OCI-M1 (cell line): ENCODE measurements around the gene ITM2C.
A peak's percentile ranks its signal among the peaks of the same experiment; 100 is the strongest.

Experiments
- DNase-seq: peaks from one replicate; lab custom pipeline; 2025; lab: John Stamatoyannopoulos, UW

The ITM2C gene

DNA sequence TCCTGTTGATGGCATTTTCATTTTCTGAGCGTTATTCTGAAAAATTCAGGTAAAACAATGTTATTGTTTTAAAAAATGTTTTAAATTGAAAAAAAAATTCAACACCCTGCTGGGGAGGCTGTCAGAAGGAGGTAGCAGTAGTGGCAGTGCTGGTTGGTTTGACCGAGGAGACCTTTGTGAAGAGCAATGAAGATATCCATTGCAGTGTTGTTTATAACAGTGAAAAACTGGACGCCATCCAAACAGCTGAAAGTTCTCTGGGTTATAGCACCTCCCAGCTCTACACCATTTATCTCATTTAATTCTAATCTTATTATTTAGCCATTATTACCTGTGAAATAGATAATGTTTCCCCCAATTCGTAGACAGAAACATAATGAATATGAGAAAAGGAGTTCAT lies 12.6 kb upstream of the ITM2C start:
- no peak for DNase-seq

DNA sequence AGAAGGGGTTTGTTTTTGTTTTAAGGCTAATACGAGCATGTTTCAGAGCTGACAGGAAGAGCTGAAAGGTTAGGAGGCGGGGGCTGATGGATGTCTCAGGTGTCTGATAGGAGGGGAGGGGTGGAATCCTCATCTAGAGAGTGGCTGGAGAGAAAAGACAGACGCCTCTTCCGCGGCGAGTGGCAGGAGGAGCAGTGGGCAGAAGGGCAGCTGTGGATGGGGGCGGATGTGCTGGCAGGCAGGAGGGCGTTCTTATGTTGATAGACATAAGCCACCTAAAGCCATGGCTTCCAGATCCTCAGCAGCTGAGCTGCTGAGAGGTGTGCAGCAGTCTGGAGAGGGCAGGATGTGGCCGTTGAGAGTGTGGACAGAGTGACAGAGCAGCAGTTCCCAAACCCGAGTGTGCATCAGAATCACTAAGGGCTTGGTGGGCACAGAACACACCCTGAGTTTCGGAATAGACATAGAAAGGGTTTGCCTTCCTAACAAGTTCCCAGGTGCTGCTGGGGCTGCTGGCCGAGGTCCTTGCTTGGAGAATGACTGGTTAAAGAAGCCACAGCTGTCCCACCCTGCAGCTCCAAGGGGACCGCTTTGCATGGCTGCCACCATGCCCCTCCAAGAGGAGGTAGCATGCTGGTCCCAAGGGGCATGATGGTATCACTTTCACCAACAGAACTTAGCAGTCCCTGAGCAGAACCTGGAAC lies 3.0 kb upstream of the ITM2C start:
- no peak for DNase-seq

DNA sequence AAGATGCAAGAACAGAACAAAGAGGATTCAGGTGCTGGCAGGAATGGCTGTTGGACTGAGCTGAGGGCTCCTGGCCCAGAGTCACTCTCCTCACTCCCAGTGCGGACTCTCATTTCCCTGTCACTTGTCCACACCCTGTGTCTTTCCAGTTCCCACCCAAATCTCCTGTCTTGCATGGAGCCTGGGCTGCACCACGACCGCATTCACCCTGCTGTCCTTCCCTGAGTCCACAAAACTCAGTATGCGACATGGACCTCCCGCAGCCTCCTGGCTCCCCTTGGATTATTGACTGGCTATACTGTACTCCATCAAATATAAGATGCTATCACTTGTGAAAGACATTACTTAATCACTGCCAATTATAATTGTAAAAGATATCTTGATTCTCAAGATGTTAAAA lies 2.5 kb upstream of the ITM2C start:
- DNase-seq = no peak

DNA sequence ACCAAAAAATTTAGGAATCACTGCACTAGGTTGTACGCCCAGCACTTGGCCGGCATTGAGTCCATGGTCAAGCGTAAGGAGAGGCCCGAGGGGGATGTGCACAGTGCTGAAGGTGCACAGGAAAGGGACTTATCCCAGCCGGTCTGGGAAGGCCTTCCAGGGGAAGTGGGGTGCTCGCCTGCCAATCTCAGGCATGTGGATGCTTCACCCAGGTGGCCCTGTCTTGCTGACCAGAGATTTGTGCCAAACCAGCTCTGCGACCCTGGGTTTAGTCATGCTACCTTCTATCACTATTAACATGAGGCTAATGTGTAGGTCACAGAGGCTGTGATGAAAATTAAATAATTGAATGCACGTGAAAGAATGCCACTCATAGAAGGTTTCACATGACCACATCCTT lies 1.7 kb upstream of the ITM2C start:
- no peak for DNase-seq

DNA sequence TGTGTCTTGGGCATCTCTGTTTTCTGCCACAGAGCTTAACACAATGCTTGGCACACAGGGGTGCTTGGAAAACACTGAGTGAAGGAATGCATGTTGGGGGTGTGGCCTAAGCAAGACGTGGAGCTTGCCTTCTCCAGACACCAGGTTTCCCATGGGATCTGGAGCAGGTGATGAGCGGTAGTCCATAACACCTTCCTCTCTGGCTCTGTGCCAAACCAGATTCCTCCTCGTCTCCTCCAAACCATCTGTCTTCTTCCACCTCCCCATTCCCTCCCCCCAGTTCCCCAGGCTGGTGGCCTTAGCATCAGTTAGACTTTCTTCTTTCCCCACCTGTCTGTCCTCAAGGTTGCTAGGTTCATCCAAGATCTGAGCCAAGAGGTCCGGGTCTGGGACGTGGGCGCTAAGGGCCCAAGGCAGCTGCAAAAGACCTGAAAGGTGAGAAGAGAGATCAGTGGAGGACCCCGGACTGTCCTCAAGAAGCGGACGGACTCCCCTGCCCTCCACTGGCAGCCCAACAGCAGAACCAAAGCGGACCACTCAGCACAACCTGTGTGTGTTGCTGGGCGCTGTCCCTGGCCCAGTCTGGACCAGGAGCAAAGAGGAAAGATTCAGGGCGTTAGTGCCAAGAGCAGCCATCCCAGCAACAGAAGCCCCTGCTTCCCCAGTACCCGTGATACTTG lies 1.2 kb upstream of the ITM2C start:
- DNase-seq = no peak

DNA sequence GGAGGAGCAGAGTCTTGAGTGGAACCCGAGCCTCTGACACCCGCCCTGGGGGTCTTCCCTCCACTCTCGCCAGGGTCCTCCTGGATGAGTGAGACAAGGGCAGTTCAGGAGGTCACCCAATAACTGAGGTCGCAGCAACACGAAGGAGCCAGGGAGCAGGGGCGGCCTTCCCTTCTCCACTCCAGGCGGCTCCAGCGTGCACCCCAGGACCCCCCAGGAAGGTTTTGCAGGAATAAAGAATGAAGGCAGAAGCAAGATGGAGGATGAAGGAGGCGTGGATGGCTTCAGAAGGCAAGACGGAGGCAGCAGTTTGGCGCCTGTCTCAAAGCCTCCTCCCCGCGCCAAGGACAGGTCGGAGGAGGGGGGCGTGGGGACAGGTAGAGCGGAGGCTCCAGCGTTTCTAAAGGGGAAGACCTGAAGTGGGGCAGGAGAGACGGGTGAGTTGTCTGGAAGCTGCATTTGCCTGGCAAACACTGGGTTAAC lies 579 bp upstream of the ITM2C start:
- no peak for DNase-seq

GRCh38 chr2:230865307-230865765 lies 594 bp downstream of the ITM2C start:
- DNase-seq = no peak

- no peak for DNase-seq
These were observed 1.3 kb downstream of the ITM2C start for GRCh38 chr2:230865766-230866755.

DNA sequence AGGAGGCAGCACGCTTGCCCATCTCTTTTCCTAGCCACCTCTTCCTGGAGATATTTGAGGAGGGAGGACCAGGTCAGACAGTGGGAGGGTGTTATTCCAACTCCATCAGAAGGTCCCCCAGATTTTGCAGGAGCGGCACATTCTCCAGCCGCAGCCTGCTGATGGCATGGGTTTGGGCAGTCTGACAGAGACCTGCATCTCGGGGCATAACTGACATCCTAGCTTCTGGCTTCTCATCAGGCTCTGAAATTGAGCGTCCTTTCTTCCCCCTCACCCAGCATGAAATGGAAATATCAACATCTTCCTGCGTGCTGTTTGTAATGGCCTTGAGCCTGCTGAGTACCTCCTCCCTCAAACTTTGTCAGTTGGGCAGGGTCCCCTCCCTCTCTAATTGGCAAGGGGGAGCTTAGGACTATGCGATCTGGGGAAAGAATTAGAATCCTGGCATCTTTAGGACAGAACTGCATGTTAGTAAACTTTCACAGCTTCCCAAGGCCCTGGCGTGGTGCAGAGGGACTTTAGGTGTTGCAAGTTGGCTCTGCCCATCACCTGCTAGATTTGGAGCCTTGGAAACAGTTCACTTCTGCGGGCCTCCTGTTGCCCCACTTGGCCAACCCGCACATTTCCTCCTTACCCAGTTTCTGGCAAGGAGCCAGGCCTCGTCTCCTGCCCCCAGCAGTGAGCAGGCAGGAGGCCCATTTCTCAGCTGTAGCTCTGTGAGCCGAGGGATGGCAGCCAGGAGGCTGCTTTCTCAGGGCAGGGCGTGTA lies 2.2 kb downstream of the ITM2C start:
- DNase-seq = peak; percentile 31

DNA sequence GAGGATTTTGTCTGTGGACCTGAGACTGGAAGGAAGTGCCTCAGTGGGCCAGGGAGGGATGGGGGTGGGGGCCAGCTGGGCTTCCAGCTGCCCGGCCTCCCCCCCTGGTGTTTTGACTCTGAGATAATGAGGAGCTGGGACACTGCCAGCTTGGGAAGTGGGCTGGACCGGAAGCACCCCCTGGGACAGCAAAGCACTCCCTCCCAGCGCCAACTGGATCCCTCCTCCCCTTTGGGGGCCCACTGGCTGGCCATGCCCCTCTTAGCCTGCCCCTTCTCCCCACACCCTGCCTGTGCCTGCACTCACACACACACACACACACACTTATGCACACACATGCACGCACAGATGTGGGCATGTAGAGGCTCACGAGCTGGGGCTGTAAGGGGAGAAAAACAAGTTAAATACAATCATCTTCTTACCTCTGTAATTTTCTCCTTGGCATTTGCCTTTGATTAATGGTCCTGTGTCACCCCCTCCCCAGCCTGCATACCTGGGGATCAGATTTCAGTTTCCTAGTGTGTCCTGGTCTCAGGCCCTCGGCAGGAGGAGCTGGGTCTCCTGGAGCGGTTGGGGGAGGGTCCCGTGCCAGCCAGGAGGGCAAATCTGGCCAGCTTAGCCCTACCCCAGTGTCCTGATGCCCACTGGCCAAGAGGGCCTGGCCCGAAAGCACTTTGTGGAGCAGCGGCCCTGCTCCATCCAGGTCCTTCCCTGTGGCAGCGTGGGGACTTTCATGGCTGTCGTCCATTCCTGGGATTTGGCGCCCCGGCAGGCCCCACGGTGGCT lies 3.6 kb downstream of the ITM2C start:
- DNase-seq = no peak

GRCh38 chr2:230868947-230869913 lies 4.5 kb downstream of the ITM2C start:
- no peak for DNase-seq

- no peak for DNase-seq
These were observed 5.3 kb downstream of the ITM2C start for GRCh38 chr2:230869914-230870543.

GRCh38 chr2:230870544-230871360 lies 6.0 kb downstream of the ITM2C start:
- peak; percentile 17 for DNase-seq

DNA sequence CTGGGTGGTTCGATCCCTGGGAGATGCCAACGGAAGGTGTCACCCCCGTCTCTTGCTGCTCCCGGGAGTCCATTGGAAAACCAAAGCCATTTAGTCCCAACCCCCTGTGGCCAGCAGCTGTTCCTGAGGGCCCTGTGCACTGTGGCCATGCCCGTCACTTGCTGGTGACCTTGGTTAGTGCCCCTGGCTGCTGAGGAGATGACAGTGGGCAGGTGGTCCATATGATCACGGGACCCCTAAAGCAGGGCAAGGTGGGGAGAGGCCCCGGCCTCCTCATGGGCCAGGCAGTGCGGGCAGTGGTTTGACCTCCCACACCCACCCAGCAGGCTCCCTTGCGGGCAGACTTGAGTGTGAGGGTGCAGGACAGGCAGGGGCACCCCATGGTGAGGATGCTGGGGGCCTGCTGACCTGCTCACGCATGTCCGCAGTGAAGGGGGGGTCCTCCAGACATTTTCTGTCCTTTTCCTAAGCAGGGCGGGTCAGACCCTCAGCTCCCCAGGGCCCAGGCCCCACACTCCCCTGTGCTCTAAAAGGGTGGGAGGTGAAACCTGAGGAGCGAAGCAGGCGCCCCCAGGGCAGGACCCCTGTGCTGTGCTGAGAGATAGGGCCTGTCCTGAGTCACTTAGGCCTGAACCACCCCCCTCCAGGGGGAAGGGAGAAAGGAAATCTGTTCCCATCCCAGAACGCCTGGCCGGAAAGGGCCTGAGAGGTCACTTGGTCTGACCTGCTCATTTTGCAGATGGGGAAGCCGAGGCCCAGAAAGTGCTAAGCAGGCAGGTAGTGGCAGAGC lies 6.8 kb downstream of the ITM2C start:
- no peak for DNase-seq

DNA sequence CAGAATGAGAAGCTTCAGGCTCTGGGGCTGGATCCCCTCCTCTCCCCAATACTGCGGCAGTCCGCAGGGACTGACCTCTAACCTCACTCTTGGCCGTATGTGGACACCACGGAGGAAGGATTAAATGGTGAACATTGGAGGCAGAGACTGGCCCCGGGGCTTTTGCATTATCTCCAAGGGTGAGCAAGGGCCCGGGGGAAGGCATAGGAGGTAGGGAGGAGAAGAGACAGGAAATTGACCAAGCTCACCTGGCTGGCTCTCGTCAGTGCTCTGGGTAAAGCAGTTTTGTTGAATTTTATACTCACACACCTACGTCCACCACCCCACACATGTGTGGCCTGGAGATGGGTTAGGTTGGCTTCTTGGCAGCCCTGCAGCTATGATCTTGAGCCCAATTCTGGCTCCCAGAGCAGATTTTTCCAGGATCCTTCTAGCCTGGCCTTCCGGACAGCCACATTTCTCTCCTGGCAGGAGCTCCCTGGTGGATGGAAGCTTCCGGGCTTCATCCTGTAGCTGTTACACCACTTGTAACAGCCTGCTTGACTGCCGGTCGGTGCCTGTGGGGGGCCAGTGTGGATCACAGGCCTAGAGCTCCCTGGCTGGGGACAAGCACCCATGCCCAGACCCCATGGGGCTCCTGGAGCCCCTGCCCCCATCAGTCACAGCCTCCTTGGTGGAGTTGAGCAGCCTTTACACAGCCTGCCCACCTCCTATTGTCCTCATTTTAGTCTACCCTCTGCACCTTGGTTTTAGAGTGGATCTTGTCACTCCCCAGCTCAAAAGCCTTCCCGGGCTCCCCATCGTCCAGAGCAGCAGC lies 7.6 kb downstream of the ITM2C start:
- DNase-seq = no peak

DNA sequence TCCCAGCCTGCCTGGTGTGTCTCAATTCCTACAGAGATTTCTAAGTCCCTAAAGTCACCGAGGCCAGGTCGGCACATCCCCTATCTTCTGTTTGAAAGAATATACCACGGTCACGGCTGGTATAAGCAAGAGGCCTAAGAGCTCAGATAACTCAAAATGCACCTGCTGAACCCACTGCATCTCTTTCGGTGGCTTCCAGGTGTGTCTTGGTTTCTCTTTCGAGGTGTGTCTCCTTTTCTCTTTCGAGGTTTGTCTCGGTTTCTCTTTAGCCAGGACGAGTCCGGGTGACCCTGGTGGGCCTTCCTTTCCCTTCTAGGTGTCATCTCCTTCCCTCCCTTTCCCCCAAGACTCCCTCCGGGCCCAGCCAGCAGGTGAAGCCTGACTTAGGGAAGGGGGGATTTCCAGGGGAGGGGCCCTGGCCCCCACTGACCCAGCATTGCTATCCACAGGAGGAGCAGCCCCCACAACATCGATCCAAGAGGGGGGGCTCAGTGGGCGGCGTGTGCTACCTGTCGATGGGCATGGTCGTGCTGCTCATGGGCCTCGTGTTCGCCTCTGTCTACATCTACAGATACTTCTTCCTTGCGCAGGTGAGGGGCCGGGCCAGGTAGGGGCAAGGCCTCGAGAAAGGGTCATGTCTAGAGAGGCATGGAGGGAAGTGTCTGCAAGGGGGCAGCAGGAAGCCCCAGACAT lies 8.4 kb downstream of the ITM2C start:
- no peak for DNase-seq
